Muscle of leg (tissue), 11 donors: Measurements from ENCODE around the gene CST7. TPM values are rescaled to one million over a fixed set of nuclear protein-coding genes. Genes with fewer than 3 reads are reported as not detected.
A peak's percentile ranks its signal among the peaks of the same experiment; 100 is the strongest.
"Not testable (repeated sequence)": the region's sequence is repeated elsewhere in the genome, so short reads cannot be mapped to it uniquely, and the experiment has no call there.

Source experiments
- DNase-seq: peaks from one replicate; pipeline ENCODE4 v3.0.0; 2013
- H3K27ac ChIP-seq: one replicate; pipeline ENCODE4 v1.5.1; 2013; ENCODE audit warnings: mild to moderate bottlenecking, low read length, control low read depth
- H3K27me3 ChIP-seq: one replicate; pipeline ENCODE4 v1.6.1; 2013; ENCODE audit warnings: low read length; ENCODE audit not compliant: control insufficient read depth, insufficient read depth
- H3K36me3 ChIP-seq: one replicate; pipeline ENCODE4 v1.6.1; 2013; ENCODE audit warnings: low read length; ENCODE audit not compliant: control insufficient read depth, insufficient read depth
- H3K4me1 ChIP-seq: one replicate; pipeline ENCODE4 v1.6.1; 2013; ENCODE audit warnings: low read length; ENCODE audit not compliant: control insufficient read depth, insufficient read depth
- H3K4me3 ChIP-seq: one replicate; pipeline ENCODE4 v1.5.1; 2013; ENCODE audit warnings: low read length, control low read depth
- H3K9me3 ChIP-seq: replicated peaks from 2 replicates; pipeline ENCODE4 v1.6.1; 2013; ENCODE audit warnings: low read depth, low read length; ENCODE audit not compliant: control insufficient read depth
- WGBS: methylation state at CpG from one replicate; pipeline ENCODE4 v1.1.5; 2013; ENCODE audit warnings: missing lambda C conversion rate; ENCODE audit not compliant: insufficient coverage; 5-methylcytosine and 5-hydroxymethylcytosine counted together
- polyA plus RNA-seq, 8 donors: library from polyadenylated mRNA; unstranded; fragments of 120-200 nt; gene quantifications; one replicate each; pipeline versions ENCODE4 v1.2.1 to v1.2.3, GENCODE V29; 2013; ENCODE audit warnings: inconsistent platforms in 1 of 8, low replicate concordance in 1 of 8; ENCODE audit not compliant: insufficient read length in 8 of 8, insufficient read depth in 1 of 8
- total RNA-seq: library from RNA; stranded (reverse); fragments of 120-200 nt; gene quantifications from one replicate; pipeline ENCODE4 v1.2.4, GENCODE V29; 2013

The CST7 gene
- total and polyA plus RNA-seq, 9 donors: 0.11 to 1.1 (median 0.56) TPM

GRCh38 chr20:24914388-24915241 is 34.5 kb upstream of the CST7 start:
- Histone ChIP-seq H3K27me3 (no peaks in the 10 kb centered on the region), H3K27ac (no peak overlapping the region), H3K9me3 (no peaks in the 10 kb centered on the region), H3K4me1 (peaks cover 10% of the 10 kb centered on the region), H3K36me3 (no peaks in the 10 kb centered on the region), H3K4me3 (no peak overlapping the region)
- WGBS: 72% methylated on average over 3 of the region's 14 CpGs
- no peak for DNase-seq

- Histone ChIP-seq H3K4me3 (no peak overlapping the region), H3K27ac (no peak overlapping the region)
- WGBS: 89% methylated on average over 8 of the region's 9 CpGs
Observed at GRCh38 chr20:24915440-24915839, 33.6 kb upstream of the CST7 start.

GRCh38 chr20:24915892-24916291 is 33.2 kb upstream of the CST7 start:
- Histone ChIP-seq H3K9me3 (no peaks in the 10 kb centered on the region), H3K27ac (no peak overlapping the region), H3K4me1 (peaks cover 10% of the 10 kb centered on the region), H3K27me3 (no peaks in the 10 kb centered on the region), H3K4me3 (no peak overlapping the region), H3K36me3 (no peaks in the 10 kb centered on the region)
- 95% methylated on average over 5 of the region's 7 CpGs for WGBS
- DNase-seq: no peak

More at GRCh38 chr20:24915440-24915839, 33.6 kb upstream of the CST7 start:
- Histone ChIP-seq H3K4me1 (peaks cover 10% of the 10 kb centered on the region), H3K9me3 (no peaks in the 10 kb centered on the region), H3K36me3 (no peaks in the 10 kb centered on the region), H3K27me3 (no peaks in the 10 kb centered on the region)
- no peak for DNase-seq

- no peaks in the 10 kb centered on the region for H3K36me3 ChIP-seq
- no peak for DNase-seq
- no peaks in the 10 kb centered on the region for H3K27me3 ChIP-seq
- no peak overlapping the region for H3K4me3 ChIP-seq
- no CpG with 5 or more reads among the region's 1 CpG for WGBS
- H3K9me3 ChIP-seq: no peaks in the 10 kb centered on the region
- peaks cover 10% of the 10 kb centered on the region for H3K4me1 ChIP-seq
- no peak overlapping the region for H3K27ac ChIP-seq
Observed at GRCh38 chr20:24916412-24916811, 32.7 kb upstream of the CST7 start.

- Histone ChIP-seq H3K27me3 (no peaks in the 10 kb centered on the region), H3K4me3 (no peak overlapping the region), H3K36me3 (no peaks in the 10 kb centered on the region), H3K27ac (no peak overlapping the region), H3K4me1 (peaks cover 10% of the 10 kb centered on the region), H3K9me3 (no peaks in the 10 kb centered on the region)
- WGBS: 74% methylated on average over 6 of the region's 7 CpGs
- no peak for DNase-seq
Observed at GRCh38 chr20:24917056-24917455, 32.0 kb upstream of the CST7 start.

GRCh38 chr20:24917797-24918578 is 31.1 kb upstream of the CST7 start:
- peak; percentile 82 for DNase-seq
- WGBS: 13% methylated on average over 26 of the region's 34 CpGs
- Histone ChIP-seq H3K4me3 (no peak overlapping the region), H3K27me3 (no peaks in the 10 kb centered on the region), H3K36me3 (no peaks in the 10 kb centered on the region), H3K27ac (no peak overlapping the region), H3K9me3 (no peaks in the 10 kb centered on the region), H3K4me1 (peaks cover 10% of the 10 kb centered on the region)

GRCh38 chr20:24918579-24919566 is 30.2 kb upstream of the CST7 start:
- no peak for DNase-seq
- 55% methylated on average over 7 of the region's 17 CpGs for WGBS
- Histone ChIP-seq H3K36me3 (no peaks in the 10 kb centered on the region), H3K27me3 (no peaks in the 10 kb centered on the region), H3K4me1 (peaks cover 10% of the 10 kb centered on the region), H3K4me3 (no peak overlapping the region), H3K9me3 (no peaks in the 10 kb centered on the region), H3K27ac (no peak overlapping the region)

- WGBS: 84% methylated on average over 14 of the region's 15 CpGs
- H3K9me3 ChIP-seq, H3K36me3 ChIP-seq, H3K4me3 ChIP-seq, H3K27me3 ChIP-seq, H3K4me1 ChIP-seq, DNase-seq, H3K27ac ChIP-seq: not testable (repeated sequence)
Observed at GRCh38 chr20:24919665-24920064, 29.4 kb upstream of the CST7 start.

- H3K36me3 ChIP-seq, DNase-seq, H3K4me3 ChIP-seq, H3K27ac ChIP-seq, H3K9me3 ChIP-seq, H3K4me1 ChIP-seq, H3K27me3 ChIP-seq: not testable (repeated sequence)
- no CpG with 5 or more reads among the region's 3 CpGs for WGBS
Observed at GRCh38 chr20:24920706-24921105, 28.4 kb upstream of the CST7 start.
